OCI-M2 (cell line): ENCODE data around the gene STK24.
"Not testable (repeated sequence)": the region's sequence is repeated elsewhere in the genome, so short reads cannot be mapped to it uniquely, and the experiment has no call there.

Source experiments
- DNase-seq: peaks from one replicate; lab custom pipeline; 2025; ENCODE audit not compliant: unreplicated experiment; lab: John Stamatoyannopoulos, UW

STK24 gene

GRCh38 chr13:98576963-98577835, at the start of gene STK24:
TSS of gene STK24 (minus strand) at chr13:98577107. CDS start at chr13:98576786, 321 bp downstream.
- DNase-seq: no peak

GRCh38 chr13:98626298-98626935, 49.5 kb upstream of the STK24 start:
- DNase-seq: no peak

DNA sequence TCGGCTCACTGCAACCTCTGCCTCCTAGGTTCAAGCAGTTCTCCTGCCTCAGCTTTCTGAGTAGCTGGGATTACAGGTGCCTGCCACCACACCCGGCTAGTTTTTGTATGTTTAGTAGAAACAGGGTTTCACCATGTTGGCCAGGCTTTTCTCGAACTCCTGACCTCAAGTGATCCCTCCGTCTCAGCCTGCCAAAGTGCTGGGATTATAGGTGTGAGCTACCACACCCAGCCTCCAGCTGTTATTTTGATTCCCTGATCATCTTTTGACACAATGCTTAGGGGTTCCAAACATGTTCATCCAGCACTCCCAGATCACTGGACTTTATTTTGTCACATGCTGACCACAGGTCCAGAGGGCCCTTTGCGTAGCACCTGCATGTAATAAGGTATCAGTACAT, 47.7 kb upstream of the STK24 start:
- DNase-seq: not testable (repeated sequence)

DNA sequence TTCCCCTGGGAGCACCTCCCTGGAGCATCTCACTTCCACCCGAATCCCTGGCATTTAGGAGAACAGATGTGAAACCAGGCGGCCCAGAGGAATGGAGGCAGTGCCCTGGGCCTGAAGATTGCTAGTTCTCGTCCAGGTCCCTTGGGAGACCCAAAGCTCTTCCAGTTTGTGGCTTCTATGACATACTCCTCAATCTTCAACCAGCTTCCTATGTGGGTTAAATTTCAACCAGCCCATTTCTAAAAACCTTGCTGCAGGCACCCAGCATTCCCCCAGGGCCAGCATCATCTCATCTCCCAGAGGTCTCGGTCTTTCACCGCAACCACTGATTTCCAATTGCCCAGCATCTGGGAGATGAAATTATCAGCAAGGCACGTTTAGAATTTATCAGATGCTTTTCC, 46.0 kb upstream of the STK24 start:
- DNase-seq: no peak

GRCh38 chr13:98619556-98619955, 42.6 kb upstream of the STK24 start:
- no peak for DNase-seq

- DNase-seq: not testable (repeated sequence)
Observed at GRCh38 chr13:98615595-98615994, 38.7 kb upstream of the STK24 start.

GRCh38 chr13:98613591-98613990, 36.7 kb upstream of the STK24 start:
- no peak for DNase-seq

DNA sequence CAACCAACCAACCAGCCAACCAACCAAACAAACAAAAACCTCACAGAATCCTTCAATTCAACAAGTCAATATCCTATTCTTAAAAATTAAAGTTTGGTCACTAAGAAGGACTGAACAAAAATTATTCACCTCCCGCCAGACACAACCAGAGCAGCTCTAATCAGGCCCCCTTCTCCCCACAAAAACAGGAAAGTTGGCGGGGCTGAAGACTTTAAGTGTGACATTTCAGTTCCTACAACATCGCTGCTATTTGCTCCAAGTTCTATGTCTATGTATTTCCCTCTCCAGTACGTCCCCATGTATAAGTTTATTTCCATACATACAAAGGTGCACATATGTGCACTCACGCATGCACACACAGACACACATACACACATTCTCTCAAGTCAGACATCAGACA, 32.8 kb upstream of the STK24 start:
- no peak for DNase-seq

- DNase-seq: no peak
Observed at GRCh38 chr13:98606296-98606695, 29.4 kb upstream of the STK24 start.

DNA sequence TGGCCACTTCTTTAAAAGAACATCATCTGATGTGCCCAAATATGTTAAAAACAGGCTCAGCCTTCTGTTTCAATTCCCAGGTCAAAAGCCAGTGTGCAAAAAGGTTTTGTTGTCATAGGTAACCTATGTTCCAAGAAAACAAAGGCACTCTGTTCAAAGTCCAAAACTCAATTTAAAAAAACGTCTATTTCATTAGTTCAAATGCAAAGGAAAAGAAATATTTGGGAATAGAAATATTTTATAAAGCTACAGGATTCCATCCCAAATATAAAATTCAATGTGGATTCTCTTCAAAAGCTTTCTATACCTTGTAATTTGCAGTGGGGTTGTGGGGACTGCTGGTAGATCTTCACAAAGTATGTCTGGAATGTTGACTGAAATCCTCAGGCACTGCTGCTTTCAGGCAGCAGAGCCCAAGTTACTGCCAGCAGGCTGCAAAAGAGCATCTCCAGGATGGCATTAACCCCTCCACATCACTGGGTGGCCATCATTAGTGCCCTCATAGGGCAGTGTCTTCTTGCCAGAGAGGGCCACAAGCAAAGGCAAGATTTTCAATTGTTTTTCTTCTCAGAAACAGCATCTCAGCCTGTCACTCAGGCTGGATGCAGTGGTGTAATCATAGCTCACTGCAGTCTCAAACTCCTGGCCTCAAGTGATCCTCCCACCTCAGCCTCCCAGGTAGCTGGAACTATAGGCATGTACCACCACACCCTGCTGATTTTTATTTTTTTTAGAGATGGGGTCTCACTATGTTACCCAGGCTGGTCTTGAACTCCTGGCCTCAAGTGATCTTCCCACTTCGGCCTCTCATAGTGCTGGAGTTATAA, 22.8 kb upstream of the STK24 start:
- no peak for DNase-seq

DNA sequence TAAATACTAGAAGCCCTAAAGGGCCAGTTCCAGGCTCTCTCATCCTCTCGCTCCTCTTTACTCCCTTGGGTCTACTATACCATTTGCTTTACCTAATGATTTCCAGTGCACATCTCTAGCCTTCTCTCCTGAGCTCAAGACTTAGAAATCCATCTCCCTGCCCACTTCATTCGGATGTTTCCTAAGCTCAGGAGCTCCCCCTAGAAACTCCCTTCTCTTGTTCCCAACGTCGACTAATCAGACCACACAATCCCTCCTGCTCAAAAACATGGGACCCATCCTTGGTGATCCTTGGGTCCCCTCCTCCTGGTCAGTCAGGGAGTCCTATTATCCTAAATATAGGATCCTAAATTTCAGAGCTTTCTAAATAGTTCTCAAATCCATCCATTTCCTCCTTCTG, 21.1 kb upstream of the STK24 start:
- DNase-seq: no peak

GRCh38 chr13:98595134-98595533, 18.2 kb upstream of the STK24 start:
- DNase-seq: no peak

GRCh38 chr13:98592362-98592732, 15.4 kb upstream of the STK24 start:
- DNase-seq: no peak

- DNase-seq: no peak
Observed at GRCh38 chr13:98591721-98592361, 14.9 kb upstream of the STK24 start.

- not testable (repeated sequence) for DNase-seq
Observed at GRCh38 chr13:98590471-98590870, 13.6 kb upstream of the STK24 start.

GRCh38 chr13:98589516-98589915, 12.6 kb upstream of the STK24 start:
- not testable (repeated sequence) for DNase-seq

- no peak for DNase-seq
Observed at GRCh38 chr13:98586400-98587345, 9.8 kb upstream of the STK24 start.

- no peak for DNase-seq
Observed at GRCh38 chr13:98585946-98586345, 9.0 kb upstream of the STK24 start.

DNA sequence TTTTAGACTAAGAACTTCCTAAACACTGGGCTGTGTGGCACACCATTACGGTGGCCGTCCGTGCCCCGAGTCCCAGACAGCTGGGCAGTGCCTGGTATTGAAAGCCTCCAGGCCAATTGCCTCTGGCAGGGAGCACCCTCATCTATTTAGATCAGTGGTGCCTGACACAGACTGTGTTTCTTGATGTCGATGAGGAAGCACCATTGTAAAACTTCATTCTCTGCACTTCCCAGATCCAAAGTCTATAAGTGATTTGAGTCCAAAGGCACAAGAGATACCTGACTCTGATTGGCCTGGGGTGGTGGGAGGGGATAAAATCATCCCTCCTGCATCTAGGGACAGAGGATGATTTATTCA, 8.5 kb upstream of the STK24 start:
- no peak for DNase-seq
